Measurements from ENCODE around the gene TMEM72.

TMEM72 gene

GRCh38 chr10:44969854-44970253 is 58.7 kb downstream of the TMEM72 start:
- DNase-seq: no peak

GRCh38 chr10:44970812-44971395 is 59.8 kb downstream of the TMEM72 start:
- DNase-seq: no peak

GRCh38 chr10:44971434-44971833 is 60.3 kb downstream of the TMEM72 start:
- no peak for DNase-seq

- DNase-seq: no peak
These were observed 61.0 kb downstream of the TMEM72 start for GRCh38 chr10:44971935-44972757.

- DNase-seq: no peak
These were observed 61.8 kb downstream of the TMEM72 start for GRCh38 chr10:44972874-44973306.

- DNase-seq: no peak
These were observed 62.4 kb downstream of the TMEM72 start for GRCh38 chr10:44973323-44974081.

GRCh38 chr10:44974082-44974627 is 63.0 kb downstream of the TMEM72 start:
- no peak for DNase-seq

- peak; percentile 37 to 62 for DNase-seq
These were observed 63.7 kb downstream of the TMEM72 start for GRCh38 chr10:44974628-44975430.

- DNase-seq: no peak
These were observed 64.5 kb downstream of the TMEM72 start for GRCh38 chr10:44975431-44976331.

- no peak for DNase-seq
These were observed 65.4 kb downstream of the TMEM72 start for GRCh38 chr10:44976352-44977198.

GRCh38 chr10:44977287-44978212 is 66.4 kb downstream of the TMEM72 start:
- DNase-seq: no peak

GRCh38 chr10:44978213-44978569 is 67.1 kb downstream of the TMEM72 start:
- no peak for DNase-seq

GRCh38 chr10:44978570-44979280 is 67.6 kb downstream of the TMEM72 start, which contains the start of gene DEPP1:
DEPP1 (minus strand) TSS chr10:44978809; CDS start chr10:44978030, 779 bp downstream.
- DNase-seq: no peak

- DNase-seq: no peak
These were observed 68.4 kb downstream of the TMEM72 start for GRCh38 chr10:44979281-44980191.

- DNase-seq: no peak
These were observed 69.4 kb downstream of the TMEM72 start for GRCh38 chr10:44980309-44981171.
